ENCODE results near the gene SGMS1.

DNA sequence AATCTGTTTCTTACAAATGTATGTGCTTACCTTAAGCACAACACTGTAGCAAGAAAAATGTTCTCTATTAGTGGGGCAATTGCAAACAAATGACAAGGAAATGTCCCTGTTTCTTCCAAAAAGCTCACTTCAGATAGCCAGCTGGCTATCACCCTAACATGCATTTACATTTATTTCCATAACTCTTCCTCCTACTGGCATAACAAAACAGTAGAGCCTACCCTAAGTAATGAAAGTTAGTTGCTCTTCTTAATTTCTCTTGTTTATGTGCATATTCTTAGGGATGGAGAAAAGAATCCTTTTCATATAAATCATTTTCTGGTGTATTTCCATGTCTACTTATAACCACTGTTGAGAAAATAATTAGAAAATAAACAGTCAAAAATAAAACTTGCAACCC is 100.4 kb downstream of the SGMS1 start:
- TF ChIP-seq, protein P1, sequence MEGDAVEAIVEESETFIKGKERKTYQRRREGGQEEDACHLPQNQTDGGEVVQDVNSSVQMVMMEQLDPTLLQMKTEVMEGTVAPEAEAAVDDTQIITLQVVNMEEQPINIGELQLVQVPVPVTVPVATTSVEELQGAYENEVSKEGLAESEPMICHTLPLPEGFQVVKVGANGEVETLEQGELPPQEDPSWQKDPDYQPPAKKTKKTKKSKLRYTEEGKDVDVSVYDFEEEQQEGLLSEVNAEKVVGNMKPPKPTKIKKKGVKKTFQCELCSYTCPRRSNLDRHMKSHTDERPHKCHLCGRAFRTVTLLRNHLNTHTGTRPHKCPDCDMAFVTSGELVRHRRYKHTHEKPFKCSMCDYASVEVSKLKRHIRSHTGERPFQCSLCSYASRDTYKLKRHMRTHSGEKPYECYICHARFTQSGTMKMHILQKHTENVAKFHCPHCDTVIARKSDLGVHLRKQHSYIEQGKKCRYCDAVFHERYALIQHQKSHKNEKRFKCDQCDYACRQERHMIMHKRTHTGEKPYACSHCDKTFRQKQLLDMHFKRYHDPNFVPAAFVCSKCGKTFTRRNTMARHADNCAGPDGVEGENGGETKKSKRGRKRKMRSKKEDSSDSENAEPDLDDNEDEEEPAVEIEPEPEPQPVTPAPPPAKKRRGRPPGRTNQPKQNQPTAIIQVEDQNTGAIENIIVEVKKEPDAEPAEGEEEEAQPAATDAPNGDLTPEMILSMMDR (IDR thresholded peaks at IDR 0.05; ENCODE audit: low read depth, low read length), result no peak
- no peak for TF ChIP-seq EZH2phosphoT487 (IDR thresholded peaks at IDR 0.05; ENCODE audit: low read depth)
